BE2C (cell line): Measurements from ENCODE around the gene COG7.
"Not testable (repeated sequence)": the region's sequence is repeated elsewhere in the genome, so short reads cannot be mapped to it uniquely, and the experiment has no call there.

ENCODE experiments used
- DNase-seq: peaks from one replicate; pipeline ENCODE4 v3.0.0-alpha.2; 2020
- H3K27me3 ChIP-seq: fragments of 250-450 bp; sonication (Bioruptor Pico); 2 replicates; pipeline ENCODE4 v1.5.1; 2020; ENCODE audit warnings: mild to moderate bottlenecking
- H3K36me3 ChIP-seq: fragments of 250-450 bp; sonication (Bioruptor Pico); 2 replicates; pipeline ENCODE4 v1.5.1; 2020; ENCODE audit warnings: mild to moderate bottlenecking
- H3K4me1 ChIP-seq: fragments of 250-450 bp; sonication (Bioruptor Pico); 2 replicates; pipeline ENCODE4 v1.5.1; 2020
- H3K4me3 ChIP-seq: 2 replicates; pipeline ENCODE4 v1.5.1; 2011; ENCODE audit warnings: low read depth, low read length
- H3K9me3 ChIP-seq: fragments of 250-450 bp; sonication (Bioruptor Pico); 2 replicates; pipeline ENCODE4 v1.5.1; 2020
- TF ChIP-seq, protein P1 (sequence below): IDR thresholded peaks from 2 replicates; pipeline ENCODE4 v1.5.1; 2012; ENCODE audit warnings: mild to moderate bottlenecking, low read depth, low read length

COG7 gene

DNA sequence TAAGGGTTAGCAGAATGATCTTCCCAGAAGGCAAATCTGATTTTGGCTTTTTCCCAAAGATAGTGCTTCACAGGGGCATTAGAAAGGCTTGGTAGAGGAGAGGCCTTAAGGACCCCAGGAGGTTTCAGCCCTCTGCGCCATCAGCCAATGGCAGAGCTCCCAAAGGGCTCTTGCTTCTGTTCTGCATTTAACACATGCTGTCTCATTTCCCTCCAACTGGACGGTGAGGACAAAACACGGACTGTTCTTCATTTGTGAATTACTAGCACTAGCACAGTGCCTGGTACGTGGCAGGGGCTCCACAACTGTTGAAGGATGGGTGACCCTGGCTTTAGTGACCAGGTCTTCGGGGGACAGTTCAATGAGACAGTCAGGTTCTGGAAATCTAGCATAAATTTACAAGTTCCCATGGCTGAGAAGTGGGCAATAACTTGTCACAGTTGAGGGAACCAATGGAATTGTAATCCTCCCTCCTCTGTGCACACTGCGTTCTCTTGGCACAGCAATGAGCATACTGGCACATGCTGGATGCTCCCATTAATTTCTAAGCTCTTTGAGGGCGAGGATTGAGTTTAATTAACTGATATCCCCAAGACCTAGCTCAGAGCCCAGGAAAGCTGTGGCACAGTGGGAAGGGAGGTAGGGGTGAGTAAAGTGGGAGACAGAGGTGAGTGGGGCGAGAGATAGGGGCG is 45.4 kb downstream of the COG7 start:
- DNase-seq: no peak
- H3K36me3 ChIP-seq: peaks cover 18% of the 10 kb centered on the region

DNA sequence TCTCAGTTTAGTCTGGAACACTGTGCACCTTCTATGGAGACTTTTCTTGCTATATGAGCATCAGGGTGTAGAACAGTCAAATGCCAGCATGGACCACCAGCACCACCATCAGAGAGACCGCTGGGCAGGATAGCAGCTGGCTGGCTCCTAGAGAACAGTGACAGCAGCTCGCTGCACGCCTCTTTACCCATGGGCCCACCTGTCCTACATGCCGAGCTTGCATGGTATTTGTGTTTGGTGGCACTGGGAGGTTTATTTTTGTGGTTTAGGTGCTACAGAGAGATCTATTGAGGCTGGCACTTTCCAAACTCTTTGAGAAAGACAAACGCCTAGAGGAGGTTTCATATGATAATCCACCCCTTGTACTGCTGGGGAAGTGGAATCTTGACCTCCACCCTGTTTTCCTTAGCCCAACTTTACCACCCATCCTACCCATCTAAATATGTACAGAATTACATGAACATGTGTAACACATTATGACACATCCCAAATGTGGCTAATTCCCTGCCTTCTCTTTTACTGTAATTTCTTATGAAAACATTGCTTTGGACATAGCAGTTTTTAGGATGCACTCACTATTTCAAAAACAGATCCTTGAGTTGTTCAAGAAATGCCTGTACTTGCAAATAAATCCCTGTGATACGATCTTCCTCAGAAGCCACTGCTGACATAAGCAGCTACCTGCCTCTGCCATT is 46.3 kb downstream of the COG7 start:
- Histone ChIP-seq H3K36me3 (peaks cover 16% of the 10 kb centered on the region), H3K4me1 (no peaks in the 10 kb centered on the region), H3K27me3 (no peaks in the 10 kb centered on the region)

More for the DNA sequence above, 45.4 kb downstream of the COG7 start:
- no peaks in the 10 kb centered on the region for H3K9me3 ChIP-seq
- no peaks in the 10 kb centered on the region for H3K4me1 ChIP-seq
- TF ChIP-seq, protein P1, sequence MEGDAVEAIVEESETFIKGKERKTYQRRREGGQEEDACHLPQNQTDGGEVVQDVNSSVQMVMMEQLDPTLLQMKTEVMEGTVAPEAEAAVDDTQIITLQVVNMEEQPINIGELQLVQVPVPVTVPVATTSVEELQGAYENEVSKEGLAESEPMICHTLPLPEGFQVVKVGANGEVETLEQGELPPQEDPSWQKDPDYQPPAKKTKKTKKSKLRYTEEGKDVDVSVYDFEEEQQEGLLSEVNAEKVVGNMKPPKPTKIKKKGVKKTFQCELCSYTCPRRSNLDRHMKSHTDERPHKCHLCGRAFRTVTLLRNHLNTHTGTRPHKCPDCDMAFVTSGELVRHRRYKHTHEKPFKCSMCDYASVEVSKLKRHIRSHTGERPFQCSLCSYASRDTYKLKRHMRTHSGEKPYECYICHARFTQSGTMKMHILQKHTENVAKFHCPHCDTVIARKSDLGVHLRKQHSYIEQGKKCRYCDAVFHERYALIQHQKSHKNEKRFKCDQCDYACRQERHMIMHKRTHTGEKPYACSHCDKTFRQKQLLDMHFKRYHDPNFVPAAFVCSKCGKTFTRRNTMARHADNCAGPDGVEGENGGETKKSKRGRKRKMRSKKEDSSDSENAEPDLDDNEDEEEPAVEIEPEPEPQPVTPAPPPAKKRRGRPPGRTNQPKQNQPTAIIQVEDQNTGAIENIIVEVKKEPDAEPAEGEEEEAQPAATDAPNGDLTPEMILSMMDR: no peak
- no peak overlapping the region for H3K4me3 ChIP-seq
- H3K27me3 ChIP-seq: no peaks in the 10 kb centered on the region

DNA sequence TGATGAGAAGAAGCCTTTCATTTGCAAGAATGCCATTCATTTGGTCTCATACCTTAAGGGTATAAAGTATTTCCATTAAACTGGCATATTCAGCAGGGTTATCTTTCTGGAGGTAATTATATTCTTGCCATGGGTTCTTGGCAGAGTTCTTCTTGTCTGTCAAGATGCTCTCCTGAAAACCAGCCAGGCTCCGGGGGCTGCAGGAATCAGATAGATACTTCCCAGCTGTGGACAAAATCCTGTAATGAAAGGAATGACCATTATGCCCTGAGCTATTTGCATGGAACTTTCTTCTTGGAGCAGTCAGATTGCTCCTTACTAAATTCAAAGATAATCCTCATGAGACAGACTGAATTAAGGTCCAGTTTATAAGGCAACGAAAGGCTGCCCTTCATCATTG is 47.0 kb downstream of the COG7 start:
- Histone ChIP-seq H3K27me3 (no peaks in the 10 kb centered on the region), H3K36me3 (peaks cover 20% of the 10 kb centered on the region), H3K9me3 (no peaks in the 10 kb centered on the region), H3K4me3 (no peak overlapping the region), H3K4me1 (no peaks in the 10 kb centered on the region)
- TF ChIP-seq, protein P1: no peak
- no peak for DNase-seq

More for the DNA sequence above, 46.3 kb downstream of the COG7 start:
- Histone ChIP-seq H3K9me3 (no peaks in the 10 kb centered on the region), H3K4me3 (no peak overlapping the region)
- TF ChIP-seq, protein P1: no peak
- no peak for DNase-seq

DNA sequence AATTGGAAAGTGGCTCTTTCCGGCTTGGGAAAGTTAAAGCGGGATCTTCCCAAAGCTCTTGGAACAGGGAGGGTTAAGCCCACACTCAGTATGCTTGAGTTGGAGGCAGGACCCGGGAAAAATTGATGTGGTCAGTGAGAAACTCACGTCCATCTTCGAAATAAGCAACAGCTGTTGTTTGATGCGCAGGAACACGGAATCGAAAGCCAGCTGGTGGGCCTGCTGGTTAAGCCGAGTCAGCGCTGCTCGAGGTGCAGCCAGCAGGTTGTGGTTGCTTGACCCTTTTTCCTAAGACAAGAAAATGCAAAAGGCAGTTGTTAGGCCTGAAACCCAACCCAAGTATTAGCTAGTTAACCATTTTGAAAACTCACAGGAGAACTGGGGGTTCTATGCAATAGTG is 49.4 kb downstream of the COG7 start:
- H3K9me3 ChIP-seq: no peaks in the 10 kb centered on the region
- no peak overlapping the region for H3K4me3 ChIP-seq
- H3K4me1 ChIP-seq: no peaks in the 10 kb centered on the region
- peaks cover 25% of the 10 kb centered on the region for H3K36me3 ChIP-seq
- TF ChIP-seq, protein P1: no peak
- H3K27me3 ChIP-seq: no peaks in the 10 kb centered on the region
- no peak for DNase-seq

DNA sequence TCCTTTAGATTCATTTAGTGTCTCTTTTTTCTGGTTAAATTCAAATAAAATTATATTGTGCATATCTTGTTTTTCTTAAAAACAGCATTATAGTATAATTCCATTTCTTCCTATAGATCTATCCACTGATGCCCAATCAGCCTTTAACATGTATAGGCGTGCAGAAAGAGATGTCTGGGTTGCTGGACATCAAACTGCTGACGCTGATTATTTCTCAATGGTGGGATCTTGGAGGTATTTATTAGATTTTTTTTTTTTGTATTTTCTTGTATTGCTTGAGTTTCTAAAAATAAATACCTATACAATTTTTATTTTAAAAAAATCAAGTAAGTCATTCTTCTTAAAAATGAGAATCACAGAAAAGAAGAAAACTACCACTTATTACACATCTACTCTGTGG is 50.9 kb downstream of the COG7 start:
- Histone ChIP-seq H3K9me3 (no peaks in the 10 kb centered on the region), H3K4me1 (no peaks in the 10 kb centered on the region), H3K27me3 (no peaks in the 10 kb centered on the region), H3K4me3 (no peak overlapping the region), H3K36me3 (peaks cover 32% of the 10 kb centered on the region)
- TF ChIP-seq, protein P1: no peak
- no peak for DNase-seq

DNA sequence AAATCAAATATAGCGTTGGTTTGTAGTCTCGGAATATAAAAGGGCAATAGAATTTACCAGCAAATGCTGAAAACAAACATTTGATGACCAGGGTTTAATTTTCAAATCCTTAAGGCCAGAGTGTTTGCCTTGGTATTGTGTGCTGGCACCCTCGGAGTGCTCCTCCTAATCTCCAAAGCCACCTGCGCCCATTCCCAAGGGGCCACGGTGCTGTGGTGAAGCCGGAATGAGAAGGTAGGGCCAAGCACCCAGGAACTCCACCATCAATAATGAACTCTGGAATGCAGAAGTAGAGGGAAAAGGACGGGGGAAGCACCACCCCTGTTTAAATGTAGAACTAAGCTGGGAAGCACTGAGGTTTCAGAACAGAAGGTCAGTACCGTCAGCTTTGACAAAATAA is 51.9 kb downstream of the COG7 start:
- Histone ChIP-seq H3K9me3 (no peaks in the 10 kb centered on the region), H3K27me3 (no peaks in the 10 kb centered on the region), H3K4me1 (no peaks in the 10 kb centered on the region), H3K4me3 (no peak overlapping the region), H3K36me3 (peaks cover 37% of the 10 kb centered on the region)
- TF ChIP-seq, protein P1: no peak
- DNase-seq: no peak

DNA sequence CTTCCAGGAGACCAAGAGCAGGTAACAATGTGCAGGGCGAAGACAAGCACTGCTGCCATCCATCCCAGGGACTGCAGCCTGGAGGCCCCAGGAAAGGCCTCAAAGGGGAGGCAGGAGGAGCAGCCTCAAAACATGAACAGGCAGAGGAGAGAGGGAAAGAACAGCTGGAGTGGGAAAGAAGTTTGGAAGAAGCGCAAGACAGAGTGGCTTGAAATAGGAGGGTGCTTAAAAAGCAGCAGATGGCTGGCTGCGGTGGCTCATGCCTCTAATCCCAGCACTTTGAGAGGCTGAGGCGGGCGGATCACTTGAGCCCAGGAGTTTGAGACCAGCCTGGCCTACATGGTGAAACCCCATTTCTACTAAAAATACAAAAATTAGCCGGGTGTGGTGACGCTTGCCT is 52.5 kb downstream of the COG7 start:
- DNase-seq, H3K27me3 ChIP-seq, H3K9me3 ChIP-seq, H3K4me3 ChIP-seq, H3K4me1 ChIP-seq: not testable (repeated sequence)
- peaks cover 32% of the 10 kb centered on the region for H3K36me3 ChIP-seq
